ENCODE data around the gene TULP1. TPM values are rescaled to one million over a fixed set of nuclear protein-coding genes. Genes with fewer than 3 reads are reported as not detected.

Gene TULP1
- total and polyA plus RNA-seq, 5 donors, result 0.29 to 0.54 (median 0.34) TPM; not detected in 2

GRCh38 chr6:35480176-35480575, 32.5 kb downstream of the TULP1 start:
- H3K27me3 ChIP-seq (ENCODE audit: control insufficient read depth, insufficient read depth), result no peaks in the 10 kb centered on the region
- DNase-seq (no peak), ATAC-seq (no peak)
- no peak overlapping the region for H3K4me3 ChIP-seq (ENCODE audit: low read length)
- H3K4me1 ChIP-seq (ENCODE audit: control insufficient read depth, insufficient read depth, low read length), result peaks cover 2% of the 10 kb centered on the region
- WGBS, result 93% methylated on average over 12 of the region's 12 CpGs
- no peaks in the 10 kb centered on the region for H3K9me3 ChIP-seq (ENCODE audit: control insufficient read depth, low read length)
- intact Hi-C loops (cut with DNase I), result no loop called here
- H3K27ac ChIP-seq (ENCODE audit: low read length), result no peak overlapping the region

- WGBS, result 89% methylated on average over 7 of the region's 7 CpGs
- no peaks in the 10 kb centered on the region for H3K27me3 ChIP-seq (ENCODE audit: control insufficient read depth, insufficient read depth)
- no peak for DNase-seq
- no peaks in the 10 kb centered on the region for H3K4me1 ChIP-seq (ENCODE audit: control insufficient read depth, insufficient read depth, low read length)
- H3K27ac ChIP-seq (ENCODE audit: low read length), result no peak overlapping the region
- no peak overlapping the region for H3K4me3 ChIP-seq (ENCODE audit: low read length)
- ATAC-seq, result no peak
- H3K9me3 ChIP-seq (ENCODE audit: control insufficient read depth, low read length), result no peaks in the 10 kb centered on the region
- intact Hi-C loops (cut with DNase I), result no loop called here
These were observed 34.4 kb downstream of the TULP1 start for GRCh38 chr6:35478259-35478658.

- Histone ChIP-seq H3K27ac (ENCODE audit: low read length) (no peak overlapping the region), H3K4me3 (ENCODE audit: low read length) (no peak overlapping the region), H3K4me1 (ENCODE audit: control insufficient read depth, insufficient read depth, low read length) (no peaks in the 10 kb centered on the region), H3K9me3 (ENCODE audit: control insufficient read depth, low read length) (no peaks in the 10 kb centered on the region), H3K27me3 (ENCODE audit: control insufficient read depth, insufficient read depth) (no peaks in the 10 kb centered on the region)
- DNase-seq (peak in 1 of 3 donors; percentile 24), ATAC-seq (no peak)
- intact Hi-C loops (cut with DNase I), result no loop called here
- 94% methylated on average over 5 of the region's 5 CpGs for WGBS
These were observed 35.0 kb downstream of the TULP1 start for GRCh38 chr6:35477551-35478179.

GRCh38 chr6:35477028-35477427, 35.7 kb downstream of the TULP1 start:
- Histone ChIP-seq H3K27ac (ENCODE audit: low read length) (no peak overlapping the region), H3K4me3 (ENCODE audit: low read length) (no peak overlapping the region), H3K9me3 (ENCODE audit: control insufficient read depth, low read length) (no peaks in the 10 kb centered on the region), H3K4me1 (ENCODE audit: control insufficient read depth, insufficient read depth, low read length) (no peaks in the 10 kb centered on the region), H3K27me3 (ENCODE audit: control insufficient read depth, insufficient read depth) (no peaks in the 10 kb centered on the region)
- intact Hi-C loops (cut with DNase I), result no loop called here
- DNase-seq, result no peak
- WGBS, result 83% methylated on average over 8 of the region's 8 CpGs
- ATAC-seq, result no peak

GRCh38 chr6:35476004-35476403, 36.7 kb downstream of the TULP1 start:
- no peaks in the 10 kb centered on the region for H3K9me3 ChIP-seq (ENCODE audit: control insufficient read depth, low read length)
- H3K4me1 ChIP-seq (ENCODE audit: control insufficient read depth, insufficient read depth, low read length), result no peaks in the 10 kb centered on the region
- intact Hi-C loops (cut with DNase I), result no loop called here
- H3K27me3 ChIP-seq (ENCODE audit: control insufficient read depth, insufficient read depth), result no peaks in the 10 kb centered on the region
- H3K27ac ChIP-seq (ENCODE audit: low read length), result no peak overlapping the region
- WGBS, result 86% methylated on average over 14 of the region's 14 CpGs
- ATAC-seq, result no peak
- DNase-seq, result no peak
- no peak overlapping the region for H3K4me3 ChIP-seq (ENCODE audit: low read length)

GRCh38 chr6:35475573-35475972, 37.1 kb downstream of the TULP1 start:
- Histone ChIP-seq H3K9me3 (ENCODE audit: control insufficient read depth, low read length) (no peaks in the 10 kb centered on the region), H3K4me1 (ENCODE audit: control insufficient read depth, insufficient read depth, low read length) (no peaks in the 10 kb centered on the region), H3K4me3 (ENCODE audit: low read length) (no peak overlapping the region), H3K27ac (ENCODE audit: low read length) (no peak overlapping the region), H3K27me3 (ENCODE audit: control insufficient read depth, insufficient read depth) (no peaks in the 10 kb centered on the region)
- ATAC-seq (no peak), DNase-seq (no peak)
- intact Hi-C loops (cut with DNase I), result no loop called here
- WGBS, result 77% methylated on average over 4 of the region's 4 CpGs

- ATAC-seq, result no peak
- 90% methylated on average over 20 of the region's 20 CpGs for WGBS
These were observed 37.6 kb downstream of the TULP1 start for GRCh38 chr6:35474942-35475570.

GRCh38 chr6:35474131-35474941, 38.4 kb downstream of the TULP1 start:
- Histone ChIP-seq H3K27me3 (ENCODE audit: control insufficient read depth, insufficient read depth) (no peaks in the 10 kb centered on the region), H3K27ac (ENCODE audit: low read length) (no peak overlapping the region), H3K9me3 (ENCODE audit: control insufficient read depth, low read length) (no peaks in the 10 kb centered on the region), H3K4me3 (ENCODE audit: low read length) (no peak overlapping the region), H3K4me1 (ENCODE audit: control insufficient read depth, insufficient read depth, low read length) (peaks cover 4% of the 10 kb centered on the region)
- intact Hi-C loops (cut with DNase I), result no loop called here
- DNase-seq, result no peak
- ATAC-seq, result peak; percentile 2 to 5
- WGBS, result 90% methylated on average over 14 of the region's 14 CpGs

More at GRCh38 chr6:35474942-35475570, 37.6 kb downstream of the TULP1 start:
- Histone ChIP-seq H3K4me1 (ENCODE audit: control insufficient read depth, insufficient read depth, low read length) (no peaks in the 10 kb centered on the region), H3K4me3 (ENCODE audit: low read length) (no peak overlapping the region), H3K9me3 (ENCODE audit: control insufficient read depth, low read length) (no peaks in the 10 kb centered on the region), H3K27me3 (ENCODE audit: control insufficient read depth, insufficient read depth) (no peaks in the 10 kb centered on the region), H3K27ac (ENCODE audit: low read length) (no peak overlapping the region)
- intact Hi-C loops (cut with DNase I), result no loop called here
- no peak for DNase-seq

GRCh38 chr6:35473850-35474130, 38.9 kb downstream of the TULP1 start:
- no peak for DNase-seq
- Histone ChIP-seq H3K27me3 (ENCODE audit: control insufficient read depth, insufficient read depth) (no peaks in the 10 kb centered on the region), H3K4me1 (ENCODE audit: control insufficient read depth, insufficient read depth, low read length) (peaks cover 4% of the 10 kb centered on the region), H3K4me3 (ENCODE audit: low read length) (no peak overlapping the region), H3K27ac (ENCODE audit: low read length) (no peak overlapping the region), H3K9me3 (ENCODE audit: control insufficient read depth, low read length) (no peaks in the 10 kb centered on the region)
- ATAC-seq, result no peak
- intact Hi-C loops (cut with DNase I), result no loop called here

- ATAC-seq, result no peak
- 85% methylated on average over 9 of the region's 9 CpGs for WGBS
- no peaks in the 10 kb centered on the region for H3K27me3 ChIP-seq (ENCODE audit: control insufficient read depth, insufficient read depth)
- no peak overlapping the region for H3K4me3 ChIP-seq (ENCODE audit: low read length)
- no peak for DNase-seq
- H3K9me3 ChIP-seq (ENCODE audit: control insufficient read depth, low read length), result no peaks in the 10 kb centered on the region
- intact Hi-C loops (cut with DNase I), result no loop called here
- H3K27ac ChIP-seq (ENCODE audit: low read length), result no peak overlapping the region
- peaks cover 4% of the 10 kb centered on the region for H3K4me1 ChIP-seq (ENCODE audit: control insufficient read depth, insufficient read depth, low read length)
These were observed 39.4 kb downstream of the TULP1 start for GRCh38 chr6:35473075-35473849.

GRCh38 chr6:35471836-35472345, 40.8 kb downstream of the TULP1 start:
- intact Hi-C loops (cut with DNase I), result no loop called here
- Histone ChIP-seq H3K27ac (ENCODE audit: low read length) (no peak overlapping the region), H3K4me3 (ENCODE audit: low read length) (no peak overlapping the region), H3K9me3 (ENCODE audit: control insufficient read depth, low read length) (no peaks in the 10 kb centered on the region), H3K4me1 (ENCODE audit: control insufficient read depth, insufficient read depth, low read length) (peaks cover 4% of the 10 kb centered on the region), H3K27me3 (ENCODE audit: control insufficient read depth, insufficient read depth) (no peaks in the 10 kb centered on the region)
- DNase-seq, result no peak
- ATAC-seq, result no peak
- 59% methylated on average over 8 of the region's 8 CpGs for WGBS
